Activated gamma-delta T cell treated with Interleukin-2 at 50 U/mL for 16 hours (primary cell): Measurements from ENCODE around the gene PPP2R5C.

Experiments used
- DNase-seq: peaks from one replicate; pipeline ENCODE4 v3.0.0-alpha.2; 2020

Gene PPP2R5C

DNA sequence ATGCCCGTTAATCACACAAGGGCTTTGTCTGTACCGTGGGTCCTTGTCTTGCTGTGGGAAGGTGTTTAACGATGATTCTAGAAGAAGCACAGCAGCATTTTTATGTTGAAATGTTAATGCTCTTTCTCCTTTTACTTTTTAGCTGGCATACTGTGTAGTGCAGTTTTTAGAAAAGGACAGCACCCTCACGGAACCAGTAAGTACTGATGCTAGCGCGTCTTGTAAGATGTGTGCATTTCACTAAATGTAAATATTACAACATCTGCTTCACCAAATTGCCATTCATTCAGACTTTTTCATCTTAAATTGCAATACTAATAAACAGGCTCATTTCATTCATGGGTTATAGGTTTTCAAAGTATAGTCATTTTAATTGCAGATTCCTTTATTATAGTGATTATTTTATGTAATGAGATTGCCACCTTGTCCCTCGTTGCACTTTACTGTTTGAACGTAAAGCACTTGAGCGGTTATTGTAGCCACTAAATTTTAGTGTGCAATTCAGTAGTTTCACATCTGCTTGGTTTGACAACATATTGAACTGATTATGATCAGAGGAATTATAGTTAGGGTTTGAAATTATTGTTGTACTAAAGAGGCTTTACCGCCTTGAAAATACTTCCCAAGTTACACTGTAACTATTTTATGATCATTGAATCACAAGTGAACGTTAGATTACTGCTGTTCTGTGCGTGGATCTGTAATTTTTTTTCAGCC, 133.0 kb downstream of the PPP2R5C start:
- DNase-seq = no peak

DNA sequence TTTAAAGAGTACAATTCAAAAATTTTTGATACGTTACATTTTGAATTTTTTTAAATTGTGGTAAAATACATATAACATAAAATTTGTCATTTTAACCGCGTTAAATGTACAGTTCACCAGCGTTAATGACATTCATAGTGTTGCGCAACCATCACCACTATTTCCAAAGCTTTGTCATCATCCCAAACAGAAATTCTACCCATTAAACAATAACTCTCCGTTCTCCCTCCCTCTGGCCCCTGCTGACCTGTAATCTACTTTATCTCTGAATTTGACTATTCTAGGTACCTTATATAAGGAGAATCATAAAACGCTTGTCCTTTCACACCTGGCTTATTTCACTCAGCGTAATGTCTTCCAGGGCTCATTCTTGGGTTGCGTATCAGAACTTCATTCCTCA, 133.7 kb downstream of the PPP2R5C start:
- DNase-seq = no peak

DNA sequence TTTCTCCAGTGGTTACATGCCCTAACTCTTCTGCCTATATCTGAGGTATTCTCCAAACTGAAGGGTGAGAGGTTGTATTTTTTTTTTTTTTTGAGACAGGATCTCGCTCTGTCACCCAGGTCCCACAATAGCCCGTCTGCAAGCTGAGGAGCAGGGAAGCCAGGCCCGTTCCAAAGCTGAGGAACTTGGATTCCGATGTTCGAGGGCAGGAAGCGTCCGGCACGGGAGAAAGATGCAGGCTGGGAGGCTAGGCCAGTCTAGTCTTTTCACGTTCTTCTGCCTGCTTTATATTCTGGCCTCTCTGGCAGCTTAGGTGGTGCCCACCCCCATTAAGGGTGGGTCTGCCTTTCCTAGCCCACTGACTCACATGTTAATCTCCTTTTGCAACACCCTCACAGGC, 135.8 kb downstream of the PPP2R5C start:
- DNase-seq = no peak

DNA sequence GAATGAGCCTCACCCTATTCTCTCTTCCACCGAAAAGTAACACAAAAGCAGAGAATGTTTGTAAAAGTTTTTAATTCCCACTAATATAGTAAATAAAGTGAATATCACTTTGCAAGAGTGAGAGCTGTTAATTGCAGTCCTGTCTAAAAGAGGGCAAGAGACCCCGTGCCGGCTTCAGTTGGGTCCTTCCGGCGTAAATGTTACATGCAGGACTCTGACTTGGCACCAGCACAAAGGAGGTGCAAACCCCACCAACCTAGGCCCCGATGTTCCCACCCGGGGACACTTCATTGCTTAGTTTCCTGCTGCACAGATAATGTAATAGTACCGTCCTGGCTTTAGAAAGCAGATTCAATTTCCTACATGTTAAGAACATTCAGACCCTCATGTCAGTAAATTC, 136.9 kb downstream of the PPP2R5C start:
- DNase-seq = no peak

DNA sequence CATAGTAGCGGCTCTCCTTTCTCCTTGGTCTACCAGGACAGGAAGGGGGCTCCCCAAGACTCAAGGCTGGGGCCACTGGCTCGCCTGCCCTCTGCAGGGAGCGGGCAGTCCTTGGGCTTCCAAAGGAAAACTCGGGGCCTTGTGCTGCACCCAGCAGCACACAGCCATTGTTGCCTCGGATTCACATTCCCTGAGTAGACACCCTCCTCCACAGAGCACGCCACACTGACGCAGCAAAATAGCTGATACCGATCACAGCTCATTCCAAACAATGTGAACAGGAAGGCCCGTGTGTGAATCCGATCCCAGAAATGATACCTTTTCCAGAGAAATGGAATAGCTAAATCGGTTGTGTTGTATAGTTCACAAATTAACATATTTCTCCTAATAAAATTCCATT, 137.8 kb downstream of the PPP2R5C start:
- DNase-seq = no peak

DNA sequence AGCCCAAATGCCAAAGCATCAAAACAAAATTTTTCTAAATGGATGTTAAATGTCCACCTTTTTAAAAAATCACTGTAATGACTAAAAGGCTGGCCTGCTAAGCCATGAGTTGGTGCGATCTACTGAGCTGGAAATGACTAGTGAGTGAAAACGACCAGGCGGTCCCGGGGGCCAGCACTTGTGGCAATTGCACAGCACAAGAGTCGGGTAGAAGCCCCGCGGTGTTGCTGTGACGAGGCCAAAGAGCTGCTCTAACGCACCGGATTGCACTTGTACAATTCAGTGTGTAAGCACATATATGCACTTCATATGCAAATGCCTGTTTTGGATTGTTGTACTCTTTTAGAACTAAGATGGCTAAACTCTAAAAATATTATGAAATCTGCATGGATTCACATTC, 138.7 kb downstream of the PPP2R5C start:
- DNase-seq = no peak

DNA sequence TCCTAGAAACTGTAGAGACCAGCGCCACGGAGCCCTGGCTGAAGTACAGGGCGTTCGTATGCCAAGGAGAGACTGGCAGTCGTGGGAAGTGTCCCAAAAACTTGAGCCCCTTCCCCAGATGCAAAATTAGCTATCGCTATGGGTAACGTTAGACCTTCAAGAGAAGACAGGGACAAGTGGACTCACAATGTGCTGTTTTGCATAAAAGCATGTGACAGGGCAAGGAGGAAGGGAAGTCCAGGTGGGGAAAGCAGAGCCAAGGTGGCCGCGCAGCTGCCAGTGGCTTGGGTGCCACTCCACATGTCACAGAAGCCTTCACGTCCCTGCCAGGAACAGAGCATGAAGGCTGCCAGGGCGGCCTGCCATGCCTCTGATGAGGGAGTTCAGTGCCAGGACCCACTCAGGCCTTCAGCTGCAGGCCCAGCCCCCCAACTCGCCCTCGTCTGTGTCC, 141.6 kb downstream of the PPP2R5C start:
- no peak for DNase-seq

DNA sequence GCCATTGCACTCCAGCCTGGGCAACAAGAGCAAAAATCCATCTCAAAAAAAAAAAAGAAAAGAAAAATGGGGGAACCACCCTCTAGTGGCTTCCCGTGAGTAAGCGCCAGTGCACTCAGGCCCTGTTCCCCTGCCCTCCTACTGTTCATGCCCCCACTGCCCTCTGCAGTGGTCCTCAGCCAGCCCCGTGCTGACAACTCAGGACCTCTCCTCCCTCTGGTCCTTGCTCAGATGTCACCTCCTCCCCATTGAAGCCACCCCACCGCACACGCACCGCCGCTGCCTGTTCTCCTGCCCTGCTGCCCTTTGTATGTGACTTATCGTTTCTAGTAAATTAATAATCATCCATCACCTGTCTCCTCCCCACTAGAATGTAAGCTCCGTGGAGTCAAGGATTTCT, 144.1 kb downstream of the PPP2R5C start:
- DNase-seq = no peak

DNA sequence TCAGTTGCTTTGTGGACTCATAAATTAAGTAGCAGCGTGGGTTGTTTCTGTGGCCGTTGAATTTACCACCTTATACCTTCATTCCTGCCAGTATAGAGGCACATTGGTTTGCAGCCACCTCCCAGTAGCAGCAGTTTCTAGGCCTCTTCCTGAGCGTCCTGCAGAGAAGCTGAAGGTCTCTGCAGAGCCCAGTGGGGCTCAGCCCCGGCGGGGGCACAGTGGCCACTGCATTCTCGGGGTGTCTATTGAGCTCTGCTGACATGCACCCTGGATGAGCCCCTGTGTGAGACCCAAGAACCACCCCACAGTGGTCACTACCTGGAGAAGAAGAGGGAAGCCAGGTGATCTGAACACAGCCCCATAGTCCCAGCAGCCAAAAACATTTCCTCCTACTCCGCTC, 145.1 kb downstream of the PPP2R5C start:
- DNase-seq = no peak

DNA sequence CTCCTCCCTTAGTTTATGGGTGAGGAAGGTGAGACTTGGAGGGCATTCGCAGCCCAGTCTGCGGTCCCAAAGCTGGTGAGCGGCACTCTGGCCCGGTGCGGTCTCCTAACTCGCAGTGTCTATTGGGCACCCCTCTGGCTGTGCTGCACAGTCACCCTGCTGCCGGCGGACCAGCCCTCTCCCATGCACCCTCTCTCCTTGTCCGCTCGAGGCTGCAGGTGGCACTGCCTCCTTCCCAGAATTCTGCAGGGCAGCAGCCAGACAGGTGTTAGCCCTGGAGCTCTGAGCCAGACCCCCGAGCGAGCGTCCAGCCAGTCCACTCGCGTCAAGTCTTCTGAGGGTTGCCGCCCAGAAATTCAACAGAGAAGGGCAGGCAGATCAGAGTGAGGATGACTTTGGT, 146.1 kb downstream of the PPP2R5C start:
- DNase-seq = no peak

DNA sequence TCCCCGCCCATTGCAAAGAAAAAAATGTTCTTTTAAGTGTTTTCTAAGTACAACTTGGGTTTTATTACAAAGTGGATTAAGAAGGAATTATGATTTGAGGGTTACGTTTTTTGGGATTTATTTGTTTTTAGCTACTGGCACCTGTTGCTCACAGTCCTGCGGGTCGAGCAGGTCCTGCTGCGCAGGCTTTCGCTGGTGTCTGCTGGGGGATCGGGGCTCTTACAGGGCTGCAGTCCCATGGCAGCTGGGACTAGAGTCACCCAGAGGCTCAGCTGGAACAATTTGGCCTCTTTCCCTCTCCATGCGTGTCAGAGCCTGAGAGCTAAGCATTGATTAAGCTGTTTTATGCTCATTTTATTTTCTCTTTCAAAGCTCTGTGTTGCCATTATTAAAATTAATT, 147.3 kb downstream of the PPP2R5C start:
- DNase-seq = no peak

DNA sequence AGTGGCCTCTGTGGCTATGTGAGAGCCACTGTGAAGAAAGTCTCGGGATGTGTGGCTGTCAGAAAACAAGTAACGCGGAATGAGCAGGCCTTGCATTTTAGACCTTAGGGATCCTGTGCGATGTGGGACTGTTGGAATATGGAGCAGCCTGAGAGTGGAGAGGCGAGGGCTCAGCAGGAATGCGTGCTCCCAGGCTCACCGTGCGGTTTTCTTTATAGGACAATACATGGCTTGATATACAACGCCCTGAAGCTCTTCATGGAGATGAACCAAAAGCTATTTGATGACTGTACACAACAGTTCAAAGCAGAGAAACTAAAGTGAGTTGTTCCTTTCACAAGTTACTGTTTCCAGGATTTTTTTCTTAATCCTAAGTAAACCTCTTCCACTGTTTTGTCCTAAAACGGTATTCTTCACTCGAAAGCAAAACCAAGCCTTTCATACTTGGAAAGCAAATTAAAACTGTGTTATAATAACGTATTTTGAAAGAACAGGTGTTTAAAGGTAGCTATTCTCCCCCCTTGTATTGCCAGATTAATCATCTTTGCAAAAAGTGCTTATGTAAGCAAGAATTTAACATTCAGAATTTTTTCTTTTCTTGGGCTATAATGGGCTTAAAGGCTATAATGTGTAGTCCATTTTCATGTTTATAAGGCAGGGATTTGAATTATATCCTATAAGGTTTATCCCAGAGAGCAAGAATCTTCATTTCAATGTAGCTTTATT, 148.0 kb downstream of the PPP2R5C start:
- no peak for DNase-seq

DNA sequence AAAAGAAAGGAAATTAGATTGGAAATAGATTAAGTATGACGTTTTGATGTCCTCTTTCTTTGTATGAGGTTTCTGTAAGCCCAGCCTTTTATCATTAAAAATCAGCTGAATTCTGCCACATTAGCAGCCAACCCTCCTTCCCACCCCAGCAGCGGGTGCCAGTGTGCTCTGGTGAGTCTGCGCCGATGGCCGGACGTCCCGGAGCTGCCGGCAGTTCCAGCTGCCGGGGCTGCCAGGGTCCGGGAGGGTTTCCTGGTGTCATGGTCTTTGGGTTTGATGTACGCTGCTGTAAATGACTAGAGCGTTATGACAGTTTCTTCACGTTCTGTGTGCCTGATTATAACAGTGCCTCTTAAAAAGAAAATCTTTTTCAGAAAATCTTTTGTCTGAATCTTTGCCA, 151.3 kb downstream of the PPP2R5C start:
- no peak for DNase-seq

DNA sequence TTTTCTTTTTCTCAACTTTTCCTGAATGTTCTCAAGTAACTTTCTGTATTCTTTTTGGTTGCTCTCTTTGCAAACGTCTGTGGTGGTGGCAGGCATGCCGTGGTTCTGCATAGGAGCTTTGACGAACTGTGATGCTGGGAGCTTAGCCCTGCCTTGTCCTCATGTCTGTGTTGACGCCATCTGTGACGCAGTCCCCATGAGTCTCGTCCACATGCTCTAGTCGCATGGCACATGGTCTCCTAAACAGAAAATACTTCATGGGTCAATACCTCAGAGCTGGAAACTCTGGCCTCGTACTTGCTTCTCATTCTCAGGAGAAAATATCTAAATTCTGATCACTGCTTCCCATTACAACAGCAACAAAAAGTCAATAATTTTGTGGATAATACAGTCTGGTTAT, 152.6 kb downstream of the PPP2R5C start:
- no peak for DNase-seq

DNA sequence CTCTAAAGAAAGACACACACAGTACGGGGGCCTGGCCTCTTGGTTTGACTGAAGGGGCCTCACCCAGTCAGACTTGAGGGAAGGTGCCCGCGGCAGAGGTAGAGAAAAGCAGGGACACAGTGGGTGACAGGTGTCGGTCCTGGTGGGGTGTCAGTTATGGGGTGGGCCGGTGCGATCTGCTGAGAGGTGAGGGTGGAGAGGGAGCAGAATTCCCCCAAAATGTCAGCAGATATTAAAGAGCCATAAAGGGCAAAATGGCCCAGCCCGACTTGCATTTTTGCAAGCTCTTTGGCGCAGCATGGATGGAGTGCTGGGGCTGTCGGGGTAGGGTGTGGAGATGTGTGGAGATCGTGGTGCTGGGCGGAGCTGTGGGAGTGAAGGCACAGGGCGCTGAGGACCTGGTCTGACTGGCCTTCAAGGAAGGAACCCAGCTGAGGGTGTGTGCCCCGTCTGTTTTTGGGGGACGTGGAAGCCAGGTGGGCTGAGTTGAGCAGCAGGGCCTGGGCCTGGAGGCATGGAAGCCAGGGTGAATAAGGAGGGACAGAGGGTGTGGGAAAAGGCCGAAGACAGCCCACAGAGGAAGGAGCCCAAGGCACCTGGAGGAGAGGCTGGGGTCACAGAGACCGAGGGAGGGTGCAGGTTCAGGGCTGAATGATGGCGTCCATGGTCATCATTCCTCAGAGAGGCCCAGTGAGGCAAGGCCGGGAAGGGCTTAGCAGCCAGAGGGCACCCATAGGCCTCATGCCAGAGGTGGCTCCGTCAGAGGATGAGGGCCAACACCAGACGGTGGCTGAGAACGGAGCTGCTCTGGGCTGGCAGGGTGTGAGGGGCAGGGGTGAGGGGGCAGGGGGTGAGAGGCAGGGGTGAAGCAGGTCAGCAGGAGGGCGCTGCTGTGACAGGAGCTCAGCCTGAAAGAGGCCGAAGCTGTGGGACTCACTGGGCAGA, 154.6 kb downstream of the PPP2R5C start:
- no peak for DNase-seq

DNA sequence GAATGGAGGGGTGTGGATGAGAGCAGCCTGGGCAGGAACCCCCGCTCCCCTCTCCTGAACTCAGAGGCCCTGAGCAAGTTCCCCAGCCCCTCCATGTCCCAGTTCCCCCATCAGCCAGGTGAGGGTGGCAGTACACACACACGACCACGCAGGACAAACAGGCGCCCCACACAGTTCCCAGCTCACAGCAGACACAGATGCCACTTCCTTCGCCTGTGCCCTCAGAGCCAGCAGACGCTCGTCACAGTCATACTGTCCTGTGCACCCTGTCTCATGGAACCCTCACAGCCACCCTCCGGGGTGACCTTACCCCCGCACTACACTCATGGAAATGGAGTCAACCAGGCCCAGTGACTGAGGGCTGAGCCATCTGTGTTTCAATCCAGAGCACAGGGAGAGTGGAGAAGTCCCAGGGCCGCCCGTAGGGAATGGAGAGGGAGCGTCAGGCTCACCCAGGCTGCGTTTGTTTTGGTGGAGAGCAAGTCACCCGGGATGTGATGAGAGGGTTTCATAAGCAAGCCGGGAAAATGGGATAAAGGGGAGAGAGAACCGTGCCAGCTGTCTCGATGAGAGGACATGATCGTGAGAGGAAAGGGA, 155.4 kb downstream of the PPP2R5C start:
- DNase-seq = no peak

DNA sequence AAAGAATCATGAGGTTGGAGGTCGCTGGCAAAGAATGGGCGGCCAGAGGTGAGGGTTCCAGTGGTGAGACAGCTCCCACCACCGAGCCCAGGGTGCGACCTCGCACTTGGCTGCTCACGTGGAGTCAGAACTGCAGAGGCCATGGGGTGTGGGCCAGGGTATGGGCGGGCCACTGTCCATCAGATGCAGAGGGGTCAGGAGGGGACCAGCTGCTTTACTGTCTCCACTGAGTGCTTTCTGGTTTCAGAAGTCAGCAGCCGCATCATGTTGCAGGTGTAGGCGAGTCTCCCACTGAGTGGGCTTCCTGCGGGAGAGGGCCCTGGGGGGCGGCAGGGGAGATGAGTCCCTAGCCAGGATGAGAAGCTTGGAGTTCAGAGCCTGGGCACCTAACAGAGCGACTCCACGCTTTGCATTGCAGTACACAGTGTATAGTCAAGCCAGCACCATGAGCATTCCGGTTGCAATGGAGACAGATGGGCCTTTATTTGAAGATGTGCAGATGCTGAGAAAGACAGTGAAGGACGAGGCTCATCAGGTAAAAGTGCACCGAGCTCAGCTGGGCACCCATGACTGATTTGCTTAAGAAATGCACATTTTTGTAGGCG, 156.0 kb downstream of the PPP2R5C start:
- DNase-seq = no peak

DNA sequence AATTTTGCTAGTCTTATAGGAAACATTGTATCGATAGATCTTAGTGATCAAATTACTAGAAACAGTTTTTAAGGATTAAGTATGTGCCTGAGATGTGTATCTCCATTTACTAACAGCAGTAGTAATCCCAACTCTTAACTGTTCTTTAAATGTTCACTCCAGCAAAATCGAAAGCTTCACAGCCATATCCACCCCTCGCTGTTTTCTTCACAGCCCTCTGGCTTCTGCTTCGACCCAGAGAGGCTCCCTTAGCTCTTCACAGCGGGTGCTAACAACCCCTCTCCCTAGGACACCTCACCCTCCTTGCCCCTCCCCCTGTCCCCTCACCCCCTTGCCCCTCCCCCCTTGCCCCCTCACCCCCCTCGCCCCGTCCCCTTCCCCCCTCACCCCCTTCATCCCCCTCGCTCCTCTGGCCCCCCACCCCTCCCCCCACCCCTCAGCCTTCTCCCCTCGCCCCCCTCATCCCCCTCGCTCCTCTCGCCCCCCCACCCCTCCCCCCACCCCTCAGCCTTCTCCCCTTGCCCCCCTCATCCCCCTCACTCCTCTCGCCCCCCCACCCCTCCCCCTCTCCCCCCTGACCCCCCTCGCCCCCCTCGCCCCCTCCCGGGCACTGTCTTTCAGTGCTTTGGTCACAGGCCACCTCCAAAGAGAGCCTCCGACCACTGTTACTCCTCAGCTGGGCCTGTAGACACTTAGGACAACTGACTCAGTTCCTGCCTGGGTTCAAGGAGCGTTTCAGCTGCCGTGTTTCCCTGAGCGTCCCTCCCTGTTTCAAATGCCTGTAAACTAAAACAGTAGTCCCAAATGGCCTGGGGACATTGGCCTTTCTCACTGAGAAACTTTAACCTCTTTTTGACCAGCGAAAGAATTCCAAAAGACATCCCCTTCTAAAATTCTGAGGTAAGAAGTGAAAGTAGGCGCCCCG, 156.8 kb downstream of the PPP2R5C start:
- DNase-seq = no peak

DNA sequence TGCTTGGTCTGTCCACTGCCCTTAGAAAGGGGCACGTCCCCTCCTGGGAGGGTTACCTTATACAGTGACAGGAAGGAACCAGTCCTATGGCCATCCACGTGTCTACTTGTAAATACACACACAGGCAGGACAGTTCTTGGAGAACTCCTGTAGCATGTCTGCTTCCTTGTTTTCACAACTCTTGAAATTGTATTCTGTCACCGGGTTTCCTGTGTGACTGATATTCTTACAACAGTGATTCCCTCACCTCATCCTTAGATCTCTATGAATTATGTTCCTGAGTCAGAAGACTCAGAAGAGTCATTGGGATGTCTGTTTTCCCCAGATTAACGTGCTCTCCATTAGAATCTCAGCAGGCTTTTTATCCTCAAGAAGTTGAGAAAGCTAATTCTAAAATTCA, 158.8 kb downstream of the PPP2R5C start:
- DNase-seq = no peak

DNA sequence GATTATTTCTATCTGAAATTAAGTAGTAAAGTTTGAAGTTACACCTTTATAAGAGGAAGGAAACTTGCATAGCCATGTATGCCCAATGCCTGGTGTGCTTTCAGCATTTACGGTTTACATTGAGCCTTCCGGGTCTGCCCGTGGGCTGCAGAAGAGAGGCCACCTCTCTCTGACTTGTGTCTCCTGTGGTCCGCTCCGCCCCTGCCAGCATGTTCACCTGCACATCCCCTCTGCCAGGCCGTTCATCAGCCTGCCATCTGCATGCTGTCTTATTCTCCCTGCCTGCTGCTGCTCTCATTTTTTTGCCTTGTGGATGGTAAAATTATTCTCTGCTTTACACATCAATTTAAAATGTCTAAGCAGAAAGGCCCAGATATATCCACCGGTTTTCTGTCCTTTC, 161.4 kb downstream of the PPP2R5C start:
- no peak for DNase-seq

DNA sequence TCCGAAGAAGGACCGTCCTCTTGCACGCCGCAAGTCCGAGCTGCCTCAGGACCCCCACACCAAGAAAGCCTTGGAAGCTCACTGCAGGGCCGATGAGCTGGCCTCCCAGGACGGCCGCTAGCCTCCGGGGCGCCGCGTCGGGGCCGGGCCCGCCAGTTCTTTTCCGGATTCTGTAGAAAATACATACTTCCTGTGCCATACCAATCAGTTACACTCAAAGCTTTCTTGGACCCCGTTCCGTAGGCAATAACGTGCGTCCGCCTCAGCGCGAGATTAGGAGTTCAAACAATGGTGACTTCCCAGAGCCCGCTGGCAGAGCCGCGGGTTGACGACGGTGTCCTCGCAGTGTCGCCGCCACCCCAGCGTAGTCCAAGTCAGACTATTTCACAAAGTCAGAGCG, 163.6 kb downstream of the PPP2R5C start:
- DNase-seq = no peak

DNA sequence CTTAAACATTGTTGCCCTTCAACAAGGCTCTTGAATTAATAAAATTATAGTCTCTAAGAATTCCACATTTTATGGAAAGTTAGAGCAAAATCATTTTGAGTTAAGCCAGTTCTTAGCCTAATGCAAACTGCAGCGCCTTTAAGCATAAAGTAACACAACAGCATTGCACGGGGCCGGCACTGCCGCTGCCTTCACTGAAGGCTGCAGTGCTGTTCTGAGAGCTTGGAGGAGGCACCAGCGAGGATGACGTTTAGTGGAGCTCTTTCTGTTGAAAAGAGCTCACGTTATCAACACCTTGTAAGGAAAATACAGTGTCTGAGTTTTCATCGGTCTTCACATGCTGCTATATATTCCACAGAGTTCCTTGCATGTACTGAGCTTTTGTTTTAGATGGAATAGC, 164.6 kb downstream of the PPP2R5C start:
- DNase-seq = no peak
